ENCODE data around the gene PTGR2. TPM values are rescaled to one million over a fixed set of nuclear protein-coding genes. Genes with fewer than 3 reads are reported as not detected.

The PTGR2 gene
- total and polyA plus RNA-seq, 2 donors (not counting 1 experiment from before 2014, with no cell fraction given) = 5.6 to 7.9 TPM

DNA sequence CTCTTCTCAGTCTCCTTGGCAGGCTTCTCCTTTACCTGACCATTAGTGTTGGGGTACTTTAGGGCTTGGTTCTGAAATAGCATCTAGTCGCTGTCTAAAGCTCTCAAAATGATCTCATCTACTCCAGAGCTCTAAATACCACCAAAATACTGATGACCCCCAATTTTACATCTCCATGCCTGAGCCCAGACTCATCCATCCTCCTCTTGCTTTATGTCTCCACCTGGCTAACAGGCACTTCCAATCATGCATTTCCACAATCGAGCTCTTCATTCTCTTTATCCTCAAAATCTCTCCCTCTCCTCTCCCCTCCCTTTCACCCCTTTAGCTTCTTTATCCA lies 40.5 kb upstream of the PTGR2 start:
- TF ChIP-seq EZH2 (IDR thresholded peaks at IDR 0.05; ENCODE audit: low read length, missing control alignments) = no peak
- TF ChIP-seq, protein P1, sequence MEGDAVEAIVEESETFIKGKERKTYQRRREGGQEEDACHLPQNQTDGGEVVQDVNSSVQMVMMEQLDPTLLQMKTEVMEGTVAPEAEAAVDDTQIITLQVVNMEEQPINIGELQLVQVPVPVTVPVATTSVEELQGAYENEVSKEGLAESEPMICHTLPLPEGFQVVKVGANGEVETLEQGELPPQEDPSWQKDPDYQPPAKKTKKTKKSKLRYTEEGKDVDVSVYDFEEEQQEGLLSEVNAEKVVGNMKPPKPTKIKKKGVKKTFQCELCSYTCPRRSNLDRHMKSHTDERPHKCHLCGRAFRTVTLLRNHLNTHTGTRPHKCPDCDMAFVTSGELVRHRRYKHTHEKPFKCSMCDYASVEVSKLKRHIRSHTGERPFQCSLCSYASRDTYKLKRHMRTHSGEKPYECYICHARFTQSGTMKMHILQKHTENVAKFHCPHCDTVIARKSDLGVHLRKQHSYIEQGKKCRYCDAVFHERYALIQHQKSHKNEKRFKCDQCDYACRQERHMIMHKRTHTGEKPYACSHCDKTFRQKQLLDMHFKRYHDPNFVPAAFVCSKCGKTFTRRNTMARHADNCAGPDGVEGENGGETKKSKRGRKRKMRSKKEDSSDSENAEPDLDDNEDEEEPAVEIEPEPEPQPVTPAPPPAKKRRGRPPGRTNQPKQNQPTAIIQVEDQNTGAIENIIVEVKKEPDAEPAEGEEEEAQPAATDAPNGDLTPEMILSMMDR (conservative IDR thresholded peaks at IDR 0.05 in 1 of 2, IDR thresholded peaks at IDR 0.05 in 1 of 2; ENCODE audit: low read depth in 1 of 2, low read length in 2 of 2) = no peak
- H3K36me3 ChIP-seq (ENCODE audit: control insufficient read depth, insufficient read depth, low read length) = no peaks in the 10 kb centered on the region
- H3K27ac ChIP-seq (ENCODE audit: insufficient read depth, low read length) = no peak overlapping the region
- DNase-seq (ENCODE audit: low read depth in 2 of 2) = no peak
- H2AFZ ChIP-seq (ENCODE audit: low read length) = no peak overlapping the region
- H3K9me3 ChIP-seq (ENCODE audit: control insufficient read depth, insufficient read depth, low read depth, low read length) = no peaks in the 10 kb centered on the region
- no peak overlapping the region for H3K4me3 ChIP-seq (replicated peaks in 1 of 4; ENCODE audit: control extremely low read depth in 1 of 4, insufficient read depth in 1 of 4, low read depth in 3 of 4, low read length in 4 of 4)
- no peaks in the 10 kb centered on the region for H3K4me1 ChIP-seq (ENCODE audit: control insufficient read depth, extremely low read depth, insufficient read depth, low read length)
- H3K9ac ChIP-seq (ENCODE audit: insufficient read depth, low read length) = no peak overlapping the region
- H3K79me2 ChIP-seq (ENCODE audit: control insufficient read depth, insufficient read depth, low read length) = no peaks in the 10 kb centered on the region
- H4K20me1 ChIP-seq (ENCODE audit: control insufficient read depth, extremely low read depth, insufficient read depth, low read length) = no peaks in the 10 kb centered on the region
- no peak overlapping the region for H3K4me2 ChIP-seq (ENCODE audit: extremely low read depth, insufficient read depth, low read length)
- peaks cover 2% of the 10 kb centered on the region for H3K27me3 ChIP-seq (ENCODE audit: control insufficient read depth, insufficient read depth, low read length)

DNA sequence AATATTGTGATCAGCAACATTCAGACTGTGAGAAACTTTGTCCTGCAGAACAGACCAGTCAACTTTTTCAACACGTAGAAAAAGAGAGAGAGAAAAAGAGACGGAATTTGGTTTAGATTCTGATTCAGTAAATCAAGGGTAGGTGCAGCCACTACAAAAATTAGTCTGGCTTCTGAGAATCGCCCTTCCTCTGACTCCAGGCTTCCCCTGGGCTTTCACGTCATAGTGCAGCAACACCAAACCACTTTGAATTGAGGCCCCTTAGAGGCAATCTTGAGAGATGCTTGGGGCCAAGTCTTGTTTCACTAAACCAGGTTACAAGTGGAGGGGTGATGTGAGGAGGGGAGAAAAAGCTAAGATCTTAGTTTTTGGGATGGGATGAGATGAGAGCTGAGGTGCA lies 37.5 kb upstream of the PTGR2 start:
- no peaks in the 10 kb centered on the region for H3K79me2 ChIP-seq (ENCODE audit: control insufficient read depth, insufficient read depth, low read length)
- no peaks in the 10 kb centered on the region for H3K9me3 ChIP-seq (ENCODE audit: control insufficient read depth, insufficient read depth, low read depth, low read length)
- peaks cover 2% of the 10 kb centered on the region for H3K27me3 ChIP-seq (ENCODE audit: control insufficient read depth, insufficient read depth, low read length)
- no peak overlapping the region for H3K4me3 ChIP-seq (replicated peaks in 1 of 4; ENCODE audit: control extremely low read depth in 1 of 4, insufficient read depth in 1 of 4, low read depth in 3 of 4, low read length in 4 of 4)
- no peak for TF ChIP-seq EZH2 (IDR thresholded peaks at IDR 0.05; ENCODE audit: low read length, missing control alignments)
- TF ChIP-seq, protein P1 (conservative IDR thresholded peaks at IDR 0.05 in 1 of 2, IDR thresholded peaks at IDR 0.05 in 1 of 2; ENCODE audit: low read depth in 1 of 2, low read length in 2 of 2) = no peak
- H3K36me3 ChIP-seq (ENCODE audit: control insufficient read depth, insufficient read depth, low read length) = no peaks in the 10 kb centered on the region
- H3K27ac ChIP-seq (ENCODE audit: insufficient read depth, low read length) = no peak overlapping the region
- H3K4me2 ChIP-seq (ENCODE audit: extremely low read depth, insufficient read depth, low read length) = no peak overlapping the region
- DNase-seq (ENCODE audit: low read depth in 2 of 2) = no peak
- H3K9ac ChIP-seq (ENCODE audit: insufficient read depth, low read length) = no peak overlapping the region
- no peak overlapping the region for H2AFZ ChIP-seq (ENCODE audit: low read length)
- H3K4me1 ChIP-seq (ENCODE audit: control insufficient read depth, extremely low read depth, insufficient read depth, low read length) = no peaks in the 10 kb centered on the region
- no peaks in the 10 kb centered on the region for H4K20me1 ChIP-seq (ENCODE audit: control insufficient read depth, extremely low read depth, insufficient read depth, low read length)

DNA sequence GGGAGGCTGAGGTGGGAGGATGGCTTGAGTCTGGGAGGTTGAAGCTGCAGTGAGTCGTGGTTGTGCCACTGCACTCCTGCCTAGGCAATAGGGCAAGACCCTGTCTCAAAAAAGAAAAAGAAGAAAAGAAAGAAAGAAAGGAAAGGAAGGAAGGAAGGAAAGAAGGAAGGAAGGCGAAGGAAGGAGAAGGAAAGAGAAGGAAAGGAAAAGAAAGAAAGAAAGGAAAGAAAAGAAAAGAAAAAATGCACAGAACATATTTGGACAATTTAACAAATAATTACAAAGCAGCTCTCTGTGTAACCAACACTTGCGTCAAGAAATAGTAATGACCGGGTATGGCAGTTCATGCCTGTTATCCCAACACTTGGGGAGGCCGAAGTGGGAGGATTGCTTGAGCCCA lies 35.8 kb upstream of the PTGR2 start:
- Histone ChIP-seq H3K4me1 (ENCODE audit: control insufficient read depth, extremely low read depth, insufficient read depth, low read length) (no peaks in the 10 kb centered on the region), H3K4me3 (replicated peaks in 1 of 4; ENCODE audit: control extremely low read depth in 1 of 4, insufficient read depth in 1 of 4, low read depth in 3 of 4, low read length in 4 of 4) (no peak overlapping the region), H3K9me3 (ENCODE audit: control insufficient read depth, insufficient read depth, low read depth, low read length) (no peaks in the 10 kb centered on the region), H4K20me1 (ENCODE audit: control insufficient read depth, extremely low read depth, insufficient read depth, low read length) (no peaks in the 10 kb centered on the region), H3K9ac (ENCODE audit: insufficient read depth, low read length) (no peak overlapping the region), H3K79me2 (ENCODE audit: control insufficient read depth, insufficient read depth, low read length) (no peaks in the 10 kb centered on the region), H3K4me2 (ENCODE audit: extremely low read depth, insufficient read depth, low read length) (no peak overlapping the region), H3K27me3 (ENCODE audit: control insufficient read depth, insufficient read depth, low read length) (peaks cover 2% of the 10 kb centered on the region), H3K36me3 (ENCODE audit: control insufficient read depth, insufficient read depth, low read length) (no peaks in the 10 kb centered on the region), H2AFZ (ENCODE audit: low read length) (no peak overlapping the region), H3K27ac (ENCODE audit: insufficient read depth, low read length) (no peak overlapping the region)
- no peak for TF ChIP-seq EZH2 (IDR thresholded peaks at IDR 0.05; ENCODE audit: low read length, missing control alignments)
- TF ChIP-seq, protein P1 (conservative IDR thresholded peaks at IDR 0.05 in 1 of 2, IDR thresholded peaks at IDR 0.05 in 1 of 2; ENCODE audit: low read depth in 1 of 2, low read length in 2 of 2) = no peak
- no peak for DNase-seq (ENCODE audit: low read depth in 2 of 2)
